HTR-8/SVneo (cell line): ENCODE data around the gene TOP1.

Experiments used
- DNase-seq: peaks from one replicate; pipeline ENCODE4 v3.0.0; 2011; ENCODE audit warnings: low spot score, mixed read lengths; ENCODE audit not compliant: insufficient read length
- FAIRE-seq: peaks from 2 replicates; lab custom pipeline; 2011; peaks lifted over from hg19 to GRCh38; lab: Jason Lieb, UNC

Gene TOP1

DNA sequence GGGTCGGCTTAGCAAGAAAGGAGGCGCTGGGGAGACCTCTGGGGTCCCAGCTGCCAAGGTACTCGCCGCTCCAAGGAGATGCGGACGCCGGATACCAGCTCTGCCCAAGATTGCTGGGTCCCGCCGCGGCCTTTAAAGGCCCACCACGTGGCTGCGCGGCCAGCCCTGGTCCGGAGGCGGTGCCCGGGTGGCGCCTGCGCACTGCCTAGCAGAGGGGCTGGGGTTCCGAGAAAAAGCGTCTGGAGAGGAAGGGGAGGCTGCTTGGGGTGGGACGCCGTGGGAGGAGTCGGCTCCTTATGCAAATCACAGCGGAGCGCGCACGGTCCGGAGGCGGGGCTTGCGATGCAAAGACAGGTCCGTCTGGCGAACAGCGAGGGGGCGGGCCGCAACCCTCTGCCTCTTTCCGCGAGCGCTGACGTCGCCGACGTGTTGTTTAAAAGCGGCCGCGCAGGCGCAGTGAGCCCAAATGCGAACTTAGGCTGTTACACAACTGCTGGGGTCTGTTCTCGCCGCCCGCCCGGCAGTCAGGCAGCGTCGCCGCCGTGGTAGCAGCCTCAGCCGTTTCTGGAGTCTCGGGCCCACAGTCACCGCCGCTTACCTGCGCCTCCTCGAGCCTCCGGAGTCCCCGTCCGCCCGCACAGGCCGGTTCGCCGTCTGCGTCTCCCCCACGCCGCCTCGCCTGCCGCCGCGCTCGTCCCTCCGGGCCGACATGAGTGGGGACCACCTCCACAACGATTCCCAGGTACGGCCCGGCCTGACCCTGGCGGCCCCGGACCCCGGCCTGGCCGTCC, at the start of gene TOP1:
TOP1 (plus strand) TSS at position 464 of the 791 bp plus-strand sequence; CDS start at position 710, 246 bp downstream.
- DNase-seq (peak; percentile 100), FAIRE-seq (peak; percentile 100)

DNA sequence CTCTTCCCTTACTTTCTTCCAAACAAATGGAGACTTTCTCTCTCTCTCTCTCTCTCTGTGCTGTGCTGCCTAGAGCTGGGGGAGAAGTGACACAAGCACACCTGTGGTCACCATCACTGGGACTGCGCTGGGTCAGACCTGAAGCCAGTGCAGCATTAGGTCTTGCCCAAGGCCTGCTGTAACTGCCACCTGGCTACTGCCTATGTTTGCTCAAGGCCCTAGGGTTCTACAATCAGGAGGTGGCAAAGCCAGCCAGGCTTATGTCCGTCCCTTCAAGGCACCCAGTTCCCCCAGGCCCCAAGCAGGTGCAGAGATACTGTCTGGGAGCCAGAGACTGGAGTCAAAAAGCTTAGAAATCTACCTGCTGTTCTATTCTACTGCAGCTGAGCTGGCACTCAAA, 49.4 kb upstream of the TOP1 start:
- DNase-seq (no peak), FAIRE-seq (no peak)

DNA sequence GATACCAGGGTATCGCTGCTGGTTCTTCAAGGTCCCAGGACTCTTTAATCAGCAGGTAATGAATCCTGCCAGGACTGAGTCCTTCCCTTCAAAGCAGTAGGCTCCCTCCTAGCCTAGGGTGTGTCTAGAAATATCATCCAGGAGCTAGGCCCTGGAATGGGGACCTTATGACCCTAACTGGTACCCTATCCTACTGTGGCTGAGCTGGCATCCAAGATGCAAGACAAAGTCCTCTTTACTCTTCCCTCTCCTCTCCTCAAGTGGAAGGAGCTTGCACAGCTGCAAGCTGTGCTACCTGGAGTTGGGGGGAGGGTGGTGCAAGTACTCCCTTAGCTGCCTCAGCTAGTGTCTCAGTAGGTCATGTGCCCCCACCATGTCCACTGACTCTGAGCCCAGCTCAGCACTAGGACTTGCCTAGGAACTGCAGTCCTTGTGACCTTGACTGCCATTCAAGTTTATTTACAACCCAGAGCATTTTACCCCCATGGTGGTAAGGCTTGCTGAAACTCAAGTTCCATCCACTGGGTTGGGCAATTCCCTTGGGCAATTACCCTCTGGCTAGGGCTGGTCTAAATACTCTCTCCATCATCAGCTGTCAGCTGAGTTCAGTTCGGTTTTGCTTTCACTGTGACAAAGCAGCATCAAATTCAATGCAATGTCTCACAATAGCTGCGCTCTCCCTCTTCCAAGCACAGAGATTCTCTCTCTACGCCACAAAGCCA, 48.4 kb upstream of the TOP1 start:
- no peak for FAIRE-seq
- no peak for DNase-seq

DNA sequence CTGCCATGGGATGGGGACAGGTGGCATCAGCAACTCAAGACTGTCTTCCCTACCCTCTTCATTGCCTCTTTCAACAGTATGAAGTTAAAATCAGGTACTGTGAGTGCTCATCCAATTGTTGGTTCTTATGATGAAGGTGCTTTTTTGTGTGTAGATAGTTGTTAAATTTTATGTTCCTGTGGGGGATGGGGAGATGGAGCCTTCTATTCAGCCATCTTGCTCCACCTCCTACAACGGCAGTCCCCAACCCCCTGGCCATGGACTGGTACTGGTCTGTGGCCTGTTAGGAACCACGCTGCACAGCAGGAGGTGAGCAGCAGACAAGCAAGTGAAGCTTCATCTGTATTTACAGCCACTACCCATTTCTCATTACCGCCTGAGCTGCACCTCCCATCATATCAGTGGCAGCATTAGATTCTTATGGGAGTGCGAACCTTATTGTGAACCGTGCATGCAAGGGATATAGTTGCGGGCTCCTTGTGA, 47.8 kb upstream of the TOP1 start:
- DNase-seq (no peak), FAIRE-seq (no peak)

DNA sequence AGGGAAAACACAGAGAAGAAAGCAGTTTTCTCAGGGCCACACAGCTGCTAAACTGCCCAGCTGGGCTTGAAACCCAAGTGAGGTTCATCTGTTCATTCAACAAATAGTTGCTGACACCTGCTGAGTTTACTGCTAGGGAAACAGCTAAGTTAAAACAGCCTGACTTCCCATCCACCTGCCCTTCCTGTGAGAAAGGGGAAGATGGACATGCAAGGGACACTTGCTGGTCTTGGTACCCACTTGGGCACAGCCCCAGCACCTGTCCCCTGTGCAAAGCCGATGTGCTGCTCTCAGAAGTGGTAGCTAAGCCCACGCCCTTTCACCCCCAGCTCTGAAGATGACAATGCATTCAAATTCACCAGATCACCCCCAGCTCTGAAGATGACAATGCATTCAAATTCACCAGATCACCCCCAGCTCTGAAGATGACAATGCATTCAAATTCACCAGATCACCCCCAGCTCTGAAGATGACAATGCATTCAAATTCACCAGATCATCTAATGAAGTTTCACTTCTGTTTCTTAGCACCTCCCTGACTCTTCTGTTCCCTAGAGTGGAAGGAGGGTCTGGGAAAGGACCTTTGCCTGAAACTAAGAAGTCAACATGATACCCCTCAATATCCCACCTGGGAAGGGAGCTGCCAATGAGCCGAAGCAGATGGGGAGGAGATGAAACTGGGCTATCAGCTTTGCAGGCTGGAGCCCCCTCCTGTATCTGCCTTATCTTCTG, 46.0 kb upstream of the TOP1 start:
- FAIRE-seq (no peak), DNase-seq (no peak)

DNA sequence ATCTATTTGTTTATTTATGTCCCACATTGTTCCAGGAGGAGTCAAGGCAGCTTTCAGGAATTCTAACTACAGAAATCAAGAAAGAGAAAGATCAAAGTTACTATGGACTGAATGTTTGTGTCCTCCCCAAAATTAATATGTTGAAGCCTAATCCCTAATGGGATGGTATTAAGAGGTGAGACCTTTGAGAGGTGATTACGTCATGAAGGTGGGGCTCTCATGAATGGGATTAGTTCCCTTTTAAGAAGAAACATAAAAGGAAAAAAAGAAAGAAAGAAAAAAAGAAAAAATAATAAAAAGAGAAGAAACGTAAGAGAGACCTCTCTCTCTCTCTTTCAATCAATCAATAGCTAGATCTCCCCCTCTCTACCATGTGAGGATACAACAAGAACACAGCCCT, 44.7 kb upstream of the TOP1 start:
- FAIRE-seq (no peak), DNase-seq (no peak)

DNA sequence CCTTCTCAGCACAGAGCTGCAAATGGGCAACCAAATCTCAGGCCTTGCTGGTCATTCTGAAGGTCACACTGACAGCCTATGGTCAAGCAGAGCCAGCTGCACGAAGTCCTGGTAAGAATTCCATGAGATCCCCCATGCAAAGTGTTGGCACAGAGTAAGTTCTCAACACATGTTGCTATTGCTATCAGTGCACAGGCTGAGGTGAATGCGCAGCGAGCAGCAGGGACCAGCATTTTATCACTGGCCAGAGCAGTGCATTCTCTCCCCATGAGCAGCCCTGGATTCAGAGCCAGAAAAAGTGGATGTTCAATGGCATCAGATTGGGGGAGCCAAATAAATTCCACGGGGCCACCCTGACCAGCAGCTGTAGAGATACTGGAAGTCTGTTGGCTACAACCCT, 44.1 kb upstream of the TOP1 start:
- DNase-seq = no peak
- no peak for FAIRE-seq

DNA sequence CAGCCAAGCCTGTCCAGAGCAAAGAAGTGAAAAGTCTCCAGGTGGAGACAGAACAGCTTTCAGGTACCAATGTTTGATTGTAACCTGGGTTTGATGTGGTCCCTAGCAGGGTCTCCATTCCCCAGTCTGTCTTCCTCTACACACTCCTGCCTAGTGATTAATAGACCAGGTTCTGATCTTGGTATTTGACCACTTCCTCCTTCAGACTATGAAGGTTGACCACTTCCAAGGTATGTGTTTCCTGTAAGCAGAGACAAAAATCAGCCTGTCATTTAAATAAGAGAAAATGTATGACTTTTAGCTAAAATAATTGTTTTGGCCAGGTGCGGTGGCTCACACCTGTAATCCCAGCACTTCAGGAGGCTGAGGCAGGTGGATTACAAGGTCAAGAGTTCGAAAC, 41.8 kb upstream of the TOP1 start:
- FAIRE-seq = no peak
- DNase-seq = no peak

DNA sequence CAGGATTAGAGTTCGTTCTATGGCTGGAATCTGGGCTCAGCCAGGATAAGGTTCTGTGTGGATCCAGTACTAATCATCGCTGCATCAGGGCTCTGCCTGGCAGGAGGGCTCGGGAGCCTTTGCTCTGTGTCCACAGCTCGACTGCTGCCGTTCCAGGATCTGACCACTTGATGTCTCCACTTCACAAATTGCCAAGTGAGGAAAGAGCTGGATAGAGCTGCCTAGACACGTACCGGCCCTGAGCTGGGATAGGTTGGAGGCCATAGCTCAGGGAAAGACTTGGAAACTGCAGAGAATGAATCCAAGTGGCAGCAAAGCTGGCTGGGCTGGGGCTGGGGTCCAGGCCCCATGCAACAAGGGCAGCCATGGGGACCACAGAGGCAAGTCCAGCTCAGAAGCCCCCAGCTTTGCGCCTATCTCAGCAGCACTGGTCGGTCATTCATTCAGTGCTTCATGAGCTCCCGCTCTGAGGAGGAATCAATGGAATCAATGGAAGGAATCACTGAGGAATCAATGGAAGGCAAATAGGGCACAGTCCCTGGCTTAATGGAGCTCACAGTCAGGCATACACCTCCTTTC, 38.0 kb upstream of the TOP1 start:
- peak; percentile 89 for FAIRE-seq
- peak; percentile 99 for DNase-seq

DNA sequence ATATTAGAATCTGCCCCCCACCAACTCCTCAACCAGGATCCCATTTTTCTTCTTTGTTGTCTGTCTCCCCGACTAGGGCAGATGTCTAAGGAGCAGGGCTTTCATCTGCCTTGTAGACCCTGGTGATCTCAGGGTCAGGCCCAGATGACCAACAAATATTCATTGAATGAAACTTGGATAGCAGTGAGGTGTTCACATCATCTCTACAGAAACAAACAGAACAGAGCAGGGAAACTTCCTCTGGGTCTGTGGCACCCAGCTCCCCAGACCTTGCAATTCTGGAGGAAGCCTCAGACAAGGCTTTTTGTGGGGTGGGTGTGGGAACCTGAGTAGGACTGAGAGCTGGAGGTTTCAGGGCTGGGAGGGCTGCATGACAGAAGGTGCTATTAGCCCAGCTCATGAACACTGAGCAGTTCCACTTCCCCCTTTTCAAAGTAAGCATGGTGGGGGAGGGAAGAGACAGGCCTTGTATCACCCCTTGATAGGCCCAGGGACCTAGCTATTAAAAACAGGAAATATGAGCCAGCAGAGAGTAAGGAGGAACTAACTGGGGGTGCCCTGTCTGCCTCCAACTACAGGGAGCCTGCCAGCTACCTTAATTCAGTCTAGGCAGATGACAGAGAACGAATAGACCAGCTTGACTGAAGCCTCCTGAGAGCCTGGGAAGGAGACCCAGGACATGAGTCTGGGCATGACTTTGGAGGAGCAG, 37.3 kb upstream of the TOP1 start:
- FAIRE-seq = no peak
- DNase-seq = no peak

DNA sequence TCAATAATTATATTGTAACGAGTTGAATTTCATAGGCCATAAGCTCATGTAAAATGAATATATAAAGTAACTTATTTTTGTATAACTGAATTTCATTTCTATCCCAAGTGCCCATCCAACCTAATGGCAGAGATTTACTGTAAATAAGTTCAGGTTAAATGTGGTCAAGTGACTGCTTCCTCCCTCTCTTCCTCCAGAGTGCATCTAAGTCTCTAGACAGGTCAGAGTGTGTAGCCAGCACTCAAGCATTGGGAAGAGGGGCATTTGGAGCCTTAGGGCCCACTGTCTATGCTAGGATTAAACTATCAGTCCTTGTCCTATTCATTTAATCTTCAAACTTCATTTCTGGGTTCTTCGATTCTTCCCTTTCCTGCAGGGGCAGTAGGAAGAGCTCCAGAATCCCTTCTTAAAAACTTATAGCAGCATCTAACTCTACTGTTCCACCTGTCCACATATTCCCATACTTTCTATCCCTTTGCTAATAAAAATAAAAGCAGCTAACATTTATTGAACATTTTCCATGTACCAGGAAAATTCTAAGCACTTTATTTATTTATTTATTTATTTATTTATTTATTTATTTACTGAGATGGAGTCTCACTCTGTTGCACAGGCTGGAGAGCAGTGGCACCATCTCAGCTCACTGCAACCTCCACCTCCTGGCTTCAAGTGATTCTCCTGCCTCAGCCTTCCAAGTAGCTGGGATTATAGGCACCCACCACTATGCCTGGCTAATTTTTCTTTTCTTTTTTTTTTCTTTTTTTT, 36.1 kb upstream of the TOP1 start:
- FAIRE-seq (no peak), DNase-seq (no peak)

DNA sequence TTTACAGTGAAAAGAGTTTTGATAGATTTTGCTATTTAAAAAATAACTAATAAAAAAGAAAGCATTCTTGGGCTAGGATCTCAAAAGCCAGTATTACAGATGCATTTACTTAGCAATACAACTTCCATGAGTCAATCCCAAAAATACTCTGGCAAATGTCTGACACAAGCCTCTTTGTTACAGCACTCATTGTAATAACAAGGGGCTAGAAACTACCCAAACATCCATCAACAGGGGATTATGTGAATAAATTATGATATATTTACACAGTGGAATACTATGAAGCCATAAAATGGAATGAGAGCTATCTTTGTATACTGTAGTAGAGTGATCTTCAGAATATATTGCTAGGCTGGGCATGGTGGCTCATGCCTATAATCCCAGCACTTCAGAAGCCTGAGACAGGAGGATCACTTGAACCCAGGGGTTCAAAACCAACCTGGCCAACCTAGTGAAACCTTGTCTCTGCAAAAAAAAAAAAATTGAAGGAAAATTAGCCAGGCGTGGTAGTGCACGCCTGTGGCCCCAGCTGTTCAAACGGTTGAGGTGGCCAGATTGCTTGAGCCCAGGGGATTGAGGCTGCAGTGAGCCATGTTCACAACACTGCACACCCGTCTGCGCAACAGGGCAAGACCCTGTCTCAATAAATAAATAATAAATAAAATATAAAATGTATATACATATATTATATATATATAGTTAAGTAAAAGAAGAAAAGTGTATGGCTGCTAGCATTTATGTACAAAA, 34.7 kb upstream of the TOP1 start:
- DNase-seq = no peak
- no peak for FAIRE-seq

DNA sequence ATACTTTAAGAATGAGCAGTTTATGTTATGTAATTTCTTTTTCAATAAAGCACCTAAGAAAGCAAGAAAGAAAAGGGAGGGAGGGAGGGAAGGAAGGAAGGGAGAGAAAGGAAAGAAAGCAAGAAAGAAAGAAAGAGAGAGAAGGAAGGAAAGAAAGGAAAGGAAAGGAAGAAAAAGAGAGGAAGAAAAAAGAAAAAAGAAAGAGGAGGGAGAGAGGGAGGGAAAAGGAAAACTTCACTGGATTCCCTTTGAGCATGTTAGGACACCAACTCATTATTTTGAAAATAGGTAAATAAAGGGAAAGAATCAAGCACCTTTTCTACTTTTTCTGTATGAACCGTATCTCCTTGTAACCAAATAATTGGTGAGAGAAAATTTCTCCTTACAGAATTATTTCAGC, 32.3 kb upstream of the TOP1 start:
- no peak for FAIRE-seq

DNA sequence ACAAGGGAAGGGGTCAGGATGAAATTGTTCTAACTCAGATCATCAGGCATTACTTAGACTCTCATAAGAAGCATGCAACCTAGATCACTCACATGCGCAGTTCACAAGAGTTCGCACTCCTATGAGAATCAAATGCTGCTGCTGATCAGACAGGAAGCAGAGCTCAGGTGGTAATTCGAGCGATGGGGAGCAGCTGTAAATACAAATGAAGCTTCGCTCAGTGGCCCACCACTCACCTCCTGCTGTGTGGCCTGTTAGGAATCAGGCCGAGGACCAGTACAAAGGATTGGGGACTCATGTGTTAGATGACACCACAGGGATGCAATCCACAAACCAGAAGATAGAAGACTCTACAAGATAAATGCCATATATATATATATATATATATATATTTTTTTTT, 31.5 kb upstream of the TOP1 start:
- no peak for DNase-seq
- FAIRE-seq = no peak

More for the DNA sequence above, 32.3 kb upstream of the TOP1 start:
- DNase-seq = no peak

DNA sequence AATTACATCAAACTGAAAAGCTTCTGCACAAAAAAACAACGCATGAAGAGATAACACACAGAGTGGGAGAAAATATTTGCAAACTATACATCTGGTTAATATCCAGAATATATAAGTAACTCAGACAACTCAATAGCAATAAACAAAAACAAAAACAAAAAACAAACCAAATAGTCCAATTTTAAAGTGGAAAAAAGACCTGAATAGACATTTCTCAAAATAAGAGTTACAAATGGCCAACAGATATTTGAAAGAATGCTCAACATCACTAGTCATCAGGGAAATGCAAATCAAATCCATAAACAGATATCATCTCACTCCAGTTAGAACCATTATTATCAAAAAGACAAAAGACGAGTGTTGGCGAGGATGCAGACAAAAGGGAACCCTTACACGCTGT, 28.8 kb upstream of the TOP1 start:
- DNase-seq (no peak), FAIRE-seq (no peak)

DNA sequence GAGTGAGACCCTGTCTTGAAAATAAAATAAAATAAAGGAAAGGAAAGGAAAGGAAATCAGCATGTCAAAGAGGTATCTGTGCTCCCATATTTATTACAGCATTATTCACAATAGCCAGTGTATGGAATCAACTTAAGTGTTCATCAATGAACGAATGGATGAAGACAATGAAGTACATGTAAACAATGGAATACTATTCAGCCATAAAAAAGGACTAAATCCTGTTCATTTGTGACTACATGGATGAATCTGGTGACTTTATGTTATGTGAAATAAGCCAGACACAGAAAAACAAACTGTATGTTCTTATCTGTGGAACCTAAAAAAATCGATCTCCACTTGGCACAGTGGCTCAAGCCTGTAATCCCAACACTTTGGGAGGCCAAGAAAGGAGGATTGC, 28.0 kb upstream of the TOP1 start:
- DNase-seq = no peak
- FAIRE-seq = no peak

DNA sequence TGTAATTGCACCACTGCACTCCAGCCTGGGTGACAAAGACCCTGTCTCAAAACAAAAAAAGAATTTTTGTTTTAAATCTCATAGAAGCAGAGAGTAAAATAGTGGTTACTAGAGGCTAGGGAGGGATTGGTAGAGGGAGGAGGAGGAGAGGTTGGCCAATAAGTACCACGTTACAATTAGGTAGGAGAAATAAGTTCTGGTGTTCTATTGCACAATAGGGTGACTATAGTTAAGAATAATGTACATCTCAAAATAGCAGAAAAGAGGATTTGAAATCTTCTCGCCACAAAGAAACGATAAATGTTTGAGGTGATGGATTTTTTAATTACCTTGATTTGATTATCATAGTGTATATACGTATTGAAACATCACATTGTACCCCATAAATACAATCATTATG, 27.1 kb upstream of the TOP1 start:
- no peak for FAIRE-seq
- DNase-seq = no peak

DNA sequence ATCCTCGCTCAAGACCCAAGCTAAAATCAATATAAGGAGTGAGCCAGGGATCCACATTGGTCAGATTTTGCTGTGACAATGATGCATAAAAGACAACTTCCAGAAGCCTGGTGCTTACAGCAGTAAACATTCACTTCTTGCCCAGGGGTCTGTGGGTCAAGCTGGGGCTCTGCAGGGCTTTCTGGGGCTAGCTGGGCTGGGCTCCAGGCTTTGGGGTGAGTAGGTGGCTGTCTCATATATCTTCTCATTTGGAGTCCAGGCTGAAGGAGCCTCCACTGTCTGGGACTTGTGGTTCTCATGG, 25.8 kb upstream of the TOP1 start:
- DNase-seq (no peak), FAIRE-seq (no peak)
